Measurements from ENCODE around the gene FMO2.
"Not testable (repeated sequence)": the region's sequence is repeated elsewhere in the genome, so short reads cannot be mapped to it uniquely, and the experiment has no call there.

The FMO2 gene

GRCh38 chr1:171220081-171220420 lies 35.0 kb downstream of the FMO2 start:
- DNase-seq: no peak

GRCh38 chr1:171220581-171221054 lies 35.5 kb downstream of the FMO2 start:
- DNase-seq: no peak

GRCh38 chr1:171221665-171222591 lies 36.8 kb downstream of the FMO2 start:
- DNase-seq: no peak

DNA sequence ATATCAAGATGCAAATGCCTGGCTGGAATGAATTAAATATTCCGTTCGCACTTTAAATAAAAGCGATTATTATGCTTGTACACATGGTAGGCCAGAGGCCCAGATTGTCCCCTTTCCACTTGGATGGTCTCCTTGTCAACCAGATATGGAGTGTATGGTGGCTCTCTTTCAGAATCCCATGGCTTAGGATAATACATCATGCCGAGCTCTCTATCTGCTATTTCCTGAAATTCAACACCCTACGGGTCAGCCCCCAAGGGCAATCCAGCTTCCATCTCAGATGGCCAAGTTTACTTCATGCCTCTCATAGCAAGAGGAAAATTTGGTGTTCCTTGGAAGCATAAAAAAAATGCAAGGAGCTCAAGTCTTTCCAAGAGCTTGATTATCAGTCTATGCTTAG lies 37.8 kb downstream of the FMO2 start:
- no peak for DNase-seq

DNA sequence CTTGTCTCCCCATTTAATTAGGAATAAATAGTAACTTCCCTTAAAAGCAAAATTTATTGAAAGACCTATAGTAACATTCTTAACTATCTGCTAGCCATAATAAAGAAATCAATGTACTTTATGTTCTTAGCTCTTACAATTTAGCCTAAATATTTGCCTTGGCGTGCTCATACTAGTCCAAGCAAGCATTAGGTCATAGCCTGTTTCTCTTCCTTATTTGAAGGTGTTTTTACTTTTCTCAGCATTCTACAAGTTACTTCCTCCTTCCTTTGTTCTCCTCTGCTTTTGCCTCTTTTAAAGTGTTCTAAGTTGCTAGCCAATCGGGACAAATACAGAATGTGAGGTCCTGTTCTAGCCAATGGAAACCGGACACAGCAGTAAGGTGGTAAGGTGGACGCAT lies 39.2 kb downstream of the FMO2 start:
- DNase-seq: not testable (repeated sequence)

GRCh38 chr1:171226747-171227370 lies 41.8 kb downstream of the FMO2 start:
- DNase-seq: no peak

DNA sequence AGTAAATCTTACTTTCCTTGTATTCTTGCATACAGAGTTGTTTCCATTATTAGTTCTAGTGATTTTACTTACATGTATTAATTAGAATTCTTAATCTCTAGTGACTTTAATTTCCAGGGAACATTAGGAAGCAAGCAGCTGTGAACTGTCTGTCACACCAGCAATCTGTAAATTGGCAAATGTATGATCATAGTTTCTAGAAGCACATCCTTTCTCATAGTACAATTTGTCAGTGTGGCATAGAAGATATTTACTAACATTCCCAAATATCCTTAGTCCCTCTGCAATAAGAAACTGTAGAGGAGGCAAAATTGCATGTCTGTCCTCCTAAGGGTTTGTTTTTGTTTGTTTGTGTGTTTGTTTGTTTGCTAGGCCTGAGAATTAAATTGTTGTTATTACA lies 46.2 kb downstream of the FMO2 start:
- no peak for DNase-seq

DNA sequence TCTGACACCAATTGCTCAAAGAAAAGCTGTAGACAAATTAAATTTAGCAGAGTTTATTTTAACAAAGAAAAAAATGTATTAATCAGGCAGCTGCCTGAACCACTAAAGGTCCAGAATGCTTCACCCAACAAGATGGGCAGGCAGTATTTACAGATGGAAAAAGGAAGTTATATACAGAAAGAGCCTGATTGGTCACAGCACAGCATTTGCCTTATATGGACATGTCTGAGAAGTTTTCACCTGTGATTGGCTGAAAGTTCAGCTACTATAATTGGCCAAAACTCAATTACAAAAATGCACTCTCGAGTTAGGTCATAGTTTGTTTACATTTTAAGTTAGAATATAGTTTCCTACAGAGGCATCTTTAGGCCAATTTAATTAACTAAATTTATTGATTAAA lies 48.1 kb downstream of the FMO2 start:
- no peak for DNase-seq

- not testable (repeated sequence) for DNase-seq
Observed at GRCh38 chr1:171236231-171236630, 51.1 kb downstream of the FMO2 start.

DNA sequence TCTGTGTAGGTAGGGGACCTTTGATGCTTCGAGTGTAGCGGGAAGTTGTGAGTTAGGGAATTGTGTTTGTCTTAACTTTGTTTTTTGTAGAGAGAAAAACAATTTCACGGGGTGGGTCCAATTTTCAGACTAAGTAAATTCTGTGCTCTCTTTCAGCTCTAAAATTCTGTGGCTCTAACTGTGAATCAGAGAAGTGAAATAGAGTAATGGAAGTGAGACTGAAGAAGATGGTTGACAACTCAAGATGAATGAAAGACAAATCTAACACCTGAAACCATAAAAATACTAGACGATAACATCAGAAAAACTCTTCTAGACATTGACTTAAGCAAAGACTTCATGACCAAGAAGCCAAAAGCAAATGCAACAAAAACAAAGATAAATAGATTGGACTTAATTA lies 58.8 kb downstream of the FMO2 start:
- no peak for DNase-seq

GRCh38 chr1:171245458-171246064 lies 60.5 kb downstream of the FMO2 start:
- no peak for DNase-seq

GRCh38 chr1:171247501-171247900 lies 62.4 kb downstream of the FMO2 start:
- DNase-seq: no peak

GRCh38 chr1:171248302-171248701 lies 63.2 kb downstream of the FMO2 start, which contains the start of gene FMO1:
TSS of gene FMO1 (plus strand) at chr1:171248494. CDS start at chr1:171258088, 9,594 bp downstream.
- no peak for DNase-seq

- no peak for DNase-seq
Observed at GRCh38 chr1:171248841-171249240, 63.7 kb downstream of the FMO2 start.

- DNase-seq: no peak
Observed at GRCh38 chr1:171250263-171250662, 65.2 kb downstream of the FMO2 start.

GRCh38 chr1:171251042-171251951 lies 66.2 kb downstream of the FMO2 start:
- no peak for DNase-seq

DNA sequence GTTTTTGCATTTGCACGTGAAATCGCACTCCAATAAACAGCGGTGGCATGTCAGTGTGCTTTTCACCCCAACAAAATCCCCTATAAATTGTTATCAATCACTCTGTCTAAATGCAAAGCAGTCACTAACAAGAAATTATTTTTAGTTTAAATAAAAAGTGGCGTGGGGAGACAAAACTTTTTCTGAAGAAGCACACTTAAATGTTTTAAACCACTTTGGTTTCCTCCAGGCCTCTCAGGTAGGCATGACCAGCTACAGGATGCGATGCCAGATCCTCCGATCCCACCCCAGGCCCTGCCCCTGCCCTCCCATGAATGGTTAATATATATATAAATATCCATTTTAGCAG lies 66.8 kb downstream of the FMO2 start:
- DNase-seq: no peak

GRCh38 chr1:171252482-171252881 lies 67.4 kb downstream of the FMO2 start:
- no peak for DNase-seq

DNA sequence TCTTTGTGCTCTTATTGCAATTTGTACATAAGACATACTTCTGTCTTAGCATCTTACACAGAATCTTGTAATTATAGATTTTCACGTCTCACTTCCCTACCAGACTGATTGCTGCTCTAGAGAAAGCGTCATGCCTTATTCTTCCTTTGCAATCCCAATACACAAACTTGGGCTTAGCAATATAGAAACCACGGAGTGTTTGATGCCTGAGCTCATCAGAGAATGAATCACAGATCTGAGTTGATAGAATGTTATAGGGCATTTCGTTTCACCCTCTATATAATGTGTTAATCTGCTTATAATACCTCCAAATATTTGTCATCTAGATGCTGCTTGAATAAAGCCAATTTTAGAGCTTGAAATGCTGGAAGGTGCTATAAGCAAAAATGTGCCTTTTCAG lies 69.8 kb downstream of the FMO2 start:
- no peak for DNase-seq

DNA sequence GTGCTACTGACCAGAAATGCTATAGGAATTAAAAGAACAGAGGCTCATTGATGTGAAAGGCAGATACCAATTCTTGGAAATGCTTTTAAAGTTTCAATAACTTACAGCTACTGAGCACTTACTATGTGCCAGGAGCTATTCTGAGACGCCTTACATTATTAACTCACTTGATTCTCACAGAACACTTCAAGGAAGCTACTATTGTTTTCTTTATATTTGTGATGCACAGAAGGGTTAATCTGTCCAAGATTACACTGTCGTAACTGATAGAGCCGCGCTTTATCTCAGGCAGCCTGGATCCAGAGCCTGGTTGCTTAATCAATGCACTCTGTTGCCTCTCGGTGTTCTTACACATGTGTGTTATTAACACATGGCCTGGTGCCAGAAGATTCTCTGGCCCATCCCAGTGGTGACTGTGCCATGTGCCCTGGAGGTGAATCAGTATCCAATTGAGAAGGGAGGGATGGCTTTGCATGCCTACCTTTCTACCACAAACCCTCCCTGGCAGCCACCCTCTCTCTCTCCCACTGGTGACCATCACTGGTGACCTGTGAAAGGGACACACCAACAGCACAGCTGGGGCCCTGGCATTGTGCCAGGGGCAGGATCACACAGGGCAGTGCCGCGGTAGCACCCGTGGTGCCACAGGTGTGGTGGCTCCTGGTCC lies 72.0 kb downstream of the FMO2 start:
- DNase-seq: no peak

DNA sequence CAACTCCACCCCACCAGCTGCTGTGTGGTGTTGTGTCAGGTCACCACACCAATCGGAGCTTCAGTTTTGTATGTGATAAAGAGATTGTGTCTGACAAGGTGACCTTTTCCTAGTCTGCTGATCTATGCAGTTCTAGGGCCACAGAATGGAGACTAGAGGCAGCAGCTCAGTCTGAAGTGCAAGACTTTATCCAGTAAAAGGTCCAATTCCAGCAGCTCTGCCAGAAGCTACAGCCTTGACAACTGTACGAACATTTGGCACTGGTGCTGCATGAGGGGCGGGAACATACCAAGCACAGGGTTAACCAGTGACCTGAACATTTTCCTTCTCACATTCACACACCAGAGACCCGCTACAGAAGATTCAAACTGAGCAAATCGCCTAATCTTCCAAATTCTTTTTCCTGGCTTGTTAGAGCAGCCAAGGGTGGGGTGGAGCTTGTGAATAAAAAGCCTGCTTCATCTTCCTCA lies 72.5 kb downstream of the FMO2 start:
- no peak for DNase-seq

- no peak for DNase-seq
Observed at GRCh38 chr1:171258429-171258828, 73.3 kb downstream of the FMO2 start.

All from activated CD4-positive, CD25-positive, alpha-beta regulatory T cell (primary cell).